GM23338 (cell line): ENCODE results near the gene COL8A2. TPM values are rescaled to one million over a fixed set of nuclear protein-coding genes. Genes with fewer than 3 reads are reported as not detected.

Source experiments
- ATAC-seq: fragments of 200-7000 bp; cut with Tn5 transposase; 3 replicates; pipeline ENCODE4 v1.9.1; 2020
- DNase-seq: peaks from one replicate; pipeline ENCODE4 v3.0.0-alpha.2; 2015; ENCODE audit warnings: low spot score
- H2AFZ ChIP-seq: fragments of 200-600 bp; sonication (generic); 2 replicates; pipeline ENCODE4 v1.8.0; 2016; ENCODE audit warnings: antibody characterized with exemption, mild to moderate bottlenecking, moderate library complexity
- H3F3A ChIP-seq: fragments of 200-600 bp; sonication (generic); replicated peaks from 2 replicates; pipeline ENCODE4 v1.8.0; 2017; ENCODE audit warnings: antibody characterized with exemption, mixed run types, low read depth
- H3K27ac ChIP-seq: fragments of 200-600 bp; sonication (generic); 2 replicates; pipeline ENCODE4 v1.6.1; 2016; ENCODE audit warnings: low read depth
- H3K27me3 ChIP-seq: fragments of 200-600 bp; sonication (generic); 2 replicates; pipeline ENCODE4 v1.8.0; 2016; ENCODE audit warnings: mild to moderate bottlenecking, mixed run types, moderate library complexity; ENCODE audit not compliant: insufficient read depth
- H3K36me3 ChIP-seq: fragments of 200-600 bp; sonication (generic); 2 replicates; pipeline ENCODE4 v1.8.0; 2016; ENCODE audit warnings: mild to moderate bottlenecking; ENCODE audit not compliant: insufficient read depth
- H3K4me1 ChIP-seq: fragments of 200-600 bp; sonication (generic); 2 replicates; pipeline ENCODE4 v1.8.0; 2016; ENCODE audit warnings: mild to moderate bottlenecking, moderate library complexity; ENCODE audit not compliant: insufficient read depth
- H3K4me2 ChIP-seq: fragments of 200-600 bp; sonication (generic); 2 replicates; pipeline ENCODE4 v1.7.1; 2017; ENCODE audit warnings: mixed run types
- H3K4me3 ChIP-seq: fragments of 200-600 bp; sonication (generic); 2 replicates; pipeline ENCODE4 v1.6.1; 2016; ENCODE audit warnings: mixed run types
- H3K79me2 ChIP-seq: fragments of 200-600 bp; sonication (generic); replicated peaks from 2 replicates; pipeline ENCODE4 v1.8.0; 2017; ENCODE audit warnings: mild to moderate bottlenecking; ENCODE audit not compliant: insufficient read depth
- H3K9me2 ChIP-seq: fragments of 200-600 bp; sonication (generic); 2 replicates; pipeline ENCODE4 v1.8.0; 2017; ENCODE audit not compliant: insufficient read depth
- H4K20me1 ChIP-seq: fragments of 200-600 bp; sonication (generic); replicated peaks from 2 replicates; pipeline ENCODE4 v1.8.0; 2017; ENCODE audit warnings: mild to moderate bottlenecking; ENCODE audit not compliant: insufficient read depth
- H3K27ac Mint-ChIP-seq: 2 replicates; pipeline ENCODE4 v1.8.0; 2020; ENCODE audit warnings: inconsistent platforms, mild to moderate bottlenecking, moderate library complexity, mixed read lengths
- H3K27me3 Mint-ChIP-seq: 3 replicates; pipeline ENCODE4 v1.8.0; 2022; ENCODE audit warnings: low read depth, mild to moderate bottlenecking, moderate library complexity, mixed read lengths, inconsistent platforms; ENCODE audit not compliant: insufficient read depth, poor library complexity
- H3K36me3 Mint-ChIP-seq: 3 replicates; pipeline ENCODE4 v1.8.0; 2021; ENCODE audit warnings: low read depth, mild to moderate bottlenecking, inconsistent platforms, moderate library complexity, mixed read lengths
- H3K4me1 Mint-ChIP-seq: 3 replicates; pipeline ENCODE4 v1.8.0; 2020; ENCODE audit warnings: mild to moderate bottlenecking, inconsistent platforms, mixed read lengths
- H3K4me3 Mint-ChIP-seq: 3 replicates; pipeline ENCODE4 v1.8.0; 2021; ENCODE audit warnings: moderate library complexity, mild to moderate bottlenecking, inconsistent platforms, mixed read lengths
- H3K9me3 Mint-ChIP-seq: 3 replicates; pipeline ENCODE4 v1.8.0; 2020; ENCODE audit warnings: moderate library complexity, mild to moderate bottlenecking, inconsistent platforms, mixed read lengths
- CREB1 ChIP-seq: fragments of 250-450 bp; sonication (Bioruptor Pico); IDR thresholded peaks from 2 replicates; pipeline ENCODE4 v1.5.0; 2020; ENCODE audit warnings: low read depth, mild to moderate bottlenecking, moderate library complexity
- CTCF ChIP-seq, 2 experiments: fragments of 200-600 bp in 1 of 2; sonication (generic) in 1 of 2; conservative IDR thresholded peaks; 2 replicates each; pipeline versions ENCODE4 v1.5.1 to v1.6.1; 2016 to 2017; ENCODE audit warnings: antibody characterized with exemption in 2 of 2, low read depth in 2 of 2, mild to moderate bottlenecking in 2 of 2, moderate library complexity in 1 of 2
- ETS1 ChIP-seq: IDR thresholded peaks from 2 replicates; pipeline ENCODE4 v1.6.1; 2016; ENCODE audit warnings: antibody characterized with exemption
- EZH2phosphoT487 ChIP-seq: fragments of 200-600 bp; sonication (generic); IDR thresholded peaks from one replicate; pipeline ENCODE4 v1.8.1; 2018; ENCODE audit warnings: antibody characterized with exemption; ENCODE audit not compliant: unreplicated experiment
- NANOG ChIP-seq: IDR thresholded peaks from 2 replicates; pipeline ENCODE4 v1.6.1; 2016; ENCODE audit warnings: antibody characterized with exemption, borderline replicate concordance
- POLR2AphosphoS5 ChIP-seq: IDR thresholded peaks from 2 replicates; pipeline ENCODE4 v1.6.1; 2016; ENCODE audit warnings: antibody characterized with exemption, low read depth
- REST ChIP-seq: IDR thresholded peaks from one replicate; pipeline ENCODE4 v1.6.1; 2018; ENCODE audit warnings: antibody characterized with exemption; ENCODE audit not compliant: unreplicated experiment
- STAT1 ChIP-seq: IDR thresholded peaks from one replicate; pipeline ENCODE4 v1.6.1; 2016; ENCODE audit warnings: antibody characterized with exemption; ENCODE audit not compliant: unreplicated experiment
- ZNF114 ChIP-seq: fragments of 250-450 bp; sonication (Bioruptor Pico); IDR thresholded peaks from 2 replicates; pipeline ENCODE4 v1.5.0; 2020; ENCODE audit warnings: mild to moderate bottlenecking, moderate library complexity
- ZNF331 ChIP-seq: fragments of 250-450 bp; sonication (Bioruptor Pico); IDR thresholded peaks from 2 replicates; pipeline ENCODE4 v1.5.0; 2020; ENCODE audit warnings: low read depth, mild to moderate bottlenecking, moderate library complexity
- polyA plus RNA-seq: library from polyadenylated mRNA; unstranded; fragments of >200 nt; fragmentation: Nextera tagmentation; extraction: Ambion mirVana; gene quantifications from 2 replicates; pipeline ENCODE4 v1.2.1, GENCODE V29; 2016
- total RNA-seq: library from RNA; depleted of rRNA; stranded (reverse); fragments of >200 nt; shearing (Covaris generic); gene quantifications from 2 replicates; pipeline ENCODE4 v1.2.3, GENCODE V29; 2014

The COL8A2 gene
- total and polyA plus RNA-seq, 2 experiments from 2014 or later, result 0.95 to 4.9 TPM

- DNase-seq, result no peak
- Histone ChIP-seq H3K4me1 (peaks cover 6% of the 10 kb centered on the region), H2AFZ (no peak overlapping the region), H3F3A (0 out of 2 replicates have a peak, but pooled peaks cover 15% of the 10 kb centered on the region), H3K79me2 (peaks cover 13% of the 10 kb centered on the region), H3K36me3 (peaks cover 13% of the 10 kb centered on the region; the same call in 1 of the 2 replicates), H3K4me3 (no peak overlapping the region), H3K9me2 (no peaks in the 10 kb centered on the region), H3K27ac (no peak overlapping the region), H3K27me3 (no peaks in the 10 kb centered on the region), H4K20me1 (peaks cover 3% of the 10 kb centered on the region; the same call in 1 of the 2 replicates), H3K4me2 (no peak overlapping the region)
- peaks cover 20% of the 10 kb centered on the region for H3K4me1 Mint-ChIP-seq
- no peaks in the 10 kb centered on the region; the same call in 2 of the 3 replicates for H3K9me3 Mint-ChIP-seq
- H3K36me3 Mint-ChIP-seq, result peaks cover 31% of the 10 kb centered on the region
- H3K27me3 Mint-ChIP-seq, result peaks cover 3% of the 10 kb centered on the region
- no peak overlapping the region for H3K4me3 Mint-ChIP-seq
- no peak overlapping the region for H3K27ac Mint-ChIP-seq
- no peak for ATAC-seq
- no peak for TF ChIP-seq ZNF114 (CRISPR knock-in tag)
- no peak for TF ChIP-seq STAT1
- no peak for TF ChIP-seq EZH2phosphoT487
- TF ChIP-seq CTCF (conservative IDR thresholded peaks at IDR 0.05; ENCODE audit: low read depth in 2 of 2), result no peak
- no peak for TF ChIP-seq ZNF331
- no peak for TF ChIP-seq ETS1
These were observed 32.7 kb downstream of the COL8A2 start for GRCh38 chr1:36092166-36092797.

- Histone ChIP-seq H3K36me3 (peaks cover 13% of the 10 kb centered on the region; the same call in 1 of the 2 replicates), H3K79me2 (peaks cover 13% of the 10 kb centered on the region), H4K20me1 (peaks cover 3% of the 10 kb centered on the region; the same call in 1 of the 2 replicates), H3K4me1 (peaks cover 5% of the 10 kb centered on the region; the same call in 1 of the 2 replicates), H3K27ac (no peak overlapping the region), H3F3A (0 out of 2 replicates have a peak, but pooled peaks cover 13% of the 10 kb centered on the region), H3K4me3 (no peak overlapping the region), H3K9me2 (no peaks in the 10 kb centered on the region), H2AFZ (no peak overlapping the region), H3K4me2 (no peak overlapping the region), H3K27me3 (no peaks in the 10 kb centered on the region)
- ATAC-seq (no peak), DNase-seq (no peak)
- H3K36me3 Mint-ChIP-seq, result peaks cover 31% of the 10 kb centered on the region
- H3K27me3 Mint-ChIP-seq, result peaks cover 3% of the 10 kb centered on the region
- peaks cover 19% of the 10 kb centered on the region for H3K4me1 Mint-ChIP-seq
- H3K27ac Mint-ChIP-seq, result no peak overlapping the region
- H3K4me3 Mint-ChIP-seq, result no peak overlapping the region
- H3K9me3 Mint-ChIP-seq, result no peaks in the 10 kb centered on the region; the same call in 2 of the 3 replicates
- TF ChIP-seq ETS1, result no peak
- no peak for TF ChIP-seq CREB1 (CRISPR knock-in tag)
- TF ChIP-seq EZH2phosphoT487, result no peak
- TF ChIP-seq ZNF114 (CRISPR knock-in tag), result no peak
- no peak for TF ChIP-seq CTCF (conservative IDR thresholded peaks at IDR 0.05; ENCODE audit: low read depth in 2 of 2)
- TF ChIP-seq POLR2AphosphoS5, result no peak
- TF ChIP-seq NANOG, result no peak
- TF ChIP-seq STAT1, result no peak
- TF ChIP-seq REST, result no peak
These were observed 33.3 kb downstream of the COL8A2 start for GRCh38 chr1:36091698-36092097.
